Activated CD4-positive, alpha-beta T cell treated with anti-CD3 and anti-CD28 coated beads, Interleukin-10, Interleukin-2, amounts not matched to agents 100 ng/mL and 50 ng/mL, durations not matched to agents 16 hours and 8 hours (primary cell): ENCODE measurements around the gene NAALADL1.
"Not testable (repeated sequence)": the region's sequence is repeated elsewhere in the genome, so short reads cannot be mapped to it uniquely, and the experiment has no call there.

Experiments
- DNase-seq: peaks from one replicate; pipeline ENCODE4 v3.0.0-alpha.2; 2020

NAALADL1 gene

DNA sequence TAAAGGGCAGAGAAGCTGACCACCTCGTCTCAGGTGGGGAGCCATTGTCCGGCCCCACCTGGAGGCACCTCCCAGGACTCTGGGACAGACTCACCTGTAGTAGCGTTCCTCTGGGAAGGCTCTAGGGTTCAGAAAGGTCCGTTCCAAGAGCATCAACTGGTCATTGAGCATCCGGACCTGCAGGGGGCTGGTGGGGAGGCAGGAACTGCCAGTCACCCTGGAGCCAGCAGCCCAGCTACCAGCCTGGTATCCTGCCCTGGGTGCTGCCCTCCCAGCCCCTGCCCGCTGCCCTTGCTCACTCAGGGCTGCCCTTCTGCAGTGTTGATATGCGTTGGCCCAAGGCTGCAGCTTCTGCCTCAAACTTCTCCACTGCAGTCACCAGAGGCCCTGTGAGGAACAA, 12.6 kb downstream of the NAALADL1 start:
- no peak for DNase-seq

DNA sequence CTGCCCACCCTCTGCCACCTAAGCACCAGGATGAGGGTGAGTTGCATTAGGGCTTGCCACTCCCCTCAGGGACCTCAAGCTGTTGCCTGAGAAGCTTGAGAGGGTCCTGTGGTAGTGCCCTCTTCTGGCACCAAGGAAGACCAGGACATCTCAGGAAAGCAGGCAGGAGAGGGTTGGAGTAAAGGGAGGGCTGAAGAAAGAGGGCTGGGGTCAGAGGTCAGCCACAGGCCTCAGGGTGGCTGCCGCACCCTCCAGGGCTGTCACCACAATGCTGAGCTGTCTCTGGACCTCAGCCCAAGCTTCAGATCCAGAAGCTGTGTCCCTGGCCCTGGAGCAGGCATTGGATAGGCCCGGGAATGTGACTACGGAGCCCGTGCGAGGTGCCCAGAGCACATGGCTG, 13.3 kb downstream of the NAALADL1 start:
- no peak for DNase-seq

GRCh38 chr11:65043881-65044501, 14.4 kb downstream of the NAALADL1 start:
- no peak for DNase-seq

- no peak for DNase-seq
Observed at GRCh38 chr11:65042891-65043290, 15.5 kb downstream of the NAALADL1 start.

GRCh38 chr11:65040847-65041622, 17.3 kb downstream of the NAALADL1 start, which contains the start of gene SAC3D1:
SAC3D1 (plus strand) TSS chr11:65041210; CDS start chr11:65041293, 83 bp downstream.
- peak; percentile 96 for DNase-seq

DNA sequence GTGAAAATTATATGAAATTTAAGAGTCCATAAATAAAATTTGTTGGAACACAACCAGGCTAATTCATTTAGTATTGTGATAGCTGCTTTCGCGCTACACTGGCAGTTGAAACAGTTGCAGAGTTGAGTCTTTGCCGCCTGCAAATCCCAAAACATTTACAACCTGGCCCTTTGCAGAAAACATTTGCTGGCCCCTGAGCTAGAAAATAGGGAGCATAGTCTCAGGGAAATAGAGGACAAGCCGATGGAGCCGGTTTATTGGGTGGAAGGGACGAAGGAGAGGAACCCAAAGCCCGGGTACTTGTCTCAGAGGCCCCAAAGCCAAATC, 17.9 kb downstream of the NAALADL1 start:
- DNase-seq: no peak

DNA sequence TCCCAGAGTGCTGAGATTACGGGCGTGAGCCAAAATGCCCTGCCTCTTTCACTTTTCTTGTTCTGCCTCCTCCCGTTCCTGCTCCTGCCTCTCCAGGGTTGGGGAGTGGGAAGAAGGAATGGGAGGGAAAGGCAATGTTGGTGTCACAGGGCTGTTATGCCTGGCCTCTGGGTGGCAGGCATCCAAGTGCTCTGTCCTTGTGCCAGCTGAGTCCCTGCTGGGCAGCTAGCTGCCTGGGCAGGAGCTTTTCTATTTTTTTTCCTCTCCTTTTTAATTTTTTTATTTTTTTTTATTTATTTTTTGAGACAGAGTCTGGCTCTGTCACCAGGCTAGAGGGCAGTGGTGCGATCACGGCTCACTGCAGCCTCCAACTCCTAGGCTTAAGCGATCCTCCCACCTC, 21.4 kb downstream of the NAALADL1 start:
- DNase-seq: no peak

DNA sequence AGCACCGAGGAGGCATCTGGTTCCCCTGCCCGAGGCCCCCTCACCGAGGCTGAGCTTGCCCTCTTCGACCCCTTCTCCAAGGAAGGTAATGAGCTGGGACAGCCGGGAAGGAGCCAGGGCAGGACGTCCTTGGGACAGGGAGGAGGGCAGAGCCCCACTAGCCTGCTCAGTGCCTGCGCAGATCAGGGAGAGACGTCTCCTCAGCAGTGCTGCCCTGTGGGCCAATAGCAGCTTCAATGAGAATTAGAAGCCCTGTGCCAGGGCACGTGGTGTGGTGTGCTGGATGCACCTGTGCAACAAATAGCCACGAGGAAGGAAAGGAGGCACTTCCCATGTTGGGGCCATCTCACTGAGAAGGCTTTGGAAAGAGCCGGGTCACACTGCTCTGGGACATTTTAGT, 22.8 kb downstream of the NAALADL1 start:
- DNase-seq: no peak

DNA sequence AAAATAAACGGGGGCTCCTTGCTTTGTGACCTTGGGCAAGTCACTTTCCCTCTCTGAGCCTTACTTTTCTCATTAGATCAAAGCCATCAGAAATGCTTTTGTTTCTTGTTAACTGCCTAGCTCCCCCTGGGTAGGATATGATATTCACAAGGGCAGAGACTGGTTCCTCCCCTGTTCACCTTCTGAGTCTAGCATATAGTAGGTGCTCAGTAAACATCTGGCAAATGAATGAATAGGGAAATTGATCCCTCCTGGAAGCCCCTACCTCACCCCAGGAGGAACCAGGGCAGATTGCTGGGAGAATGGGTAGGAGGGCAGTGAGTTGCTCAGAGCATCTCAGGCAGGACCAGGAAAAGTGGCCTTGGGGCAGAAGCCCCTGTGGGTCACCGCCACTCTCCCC, 23.9 kb downstream of the NAALADL1 start:
- DNase-seq: no peak

DNA sequence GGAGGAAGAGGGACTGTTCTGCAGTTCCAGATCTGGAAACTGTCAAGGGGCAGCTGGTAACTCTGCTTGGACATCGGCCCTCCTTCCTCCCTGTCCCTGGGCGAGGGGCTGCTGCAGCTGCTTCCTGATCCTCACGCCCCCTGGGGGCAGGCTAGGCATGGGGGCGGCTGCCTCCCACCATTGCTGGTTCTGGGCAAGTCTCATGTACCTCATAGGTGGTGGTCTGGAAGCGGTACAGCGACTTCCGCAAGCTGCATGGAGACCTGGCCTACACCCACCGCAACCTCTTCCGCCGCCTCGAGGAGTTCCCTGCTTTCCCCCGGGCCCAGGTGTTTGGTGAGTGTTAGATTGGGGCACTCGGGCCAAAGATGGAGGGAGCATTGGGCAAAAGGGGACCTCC, 26.1 kb downstream of the NAALADL1 start:
- DNase-seq: no peak

DNA sequence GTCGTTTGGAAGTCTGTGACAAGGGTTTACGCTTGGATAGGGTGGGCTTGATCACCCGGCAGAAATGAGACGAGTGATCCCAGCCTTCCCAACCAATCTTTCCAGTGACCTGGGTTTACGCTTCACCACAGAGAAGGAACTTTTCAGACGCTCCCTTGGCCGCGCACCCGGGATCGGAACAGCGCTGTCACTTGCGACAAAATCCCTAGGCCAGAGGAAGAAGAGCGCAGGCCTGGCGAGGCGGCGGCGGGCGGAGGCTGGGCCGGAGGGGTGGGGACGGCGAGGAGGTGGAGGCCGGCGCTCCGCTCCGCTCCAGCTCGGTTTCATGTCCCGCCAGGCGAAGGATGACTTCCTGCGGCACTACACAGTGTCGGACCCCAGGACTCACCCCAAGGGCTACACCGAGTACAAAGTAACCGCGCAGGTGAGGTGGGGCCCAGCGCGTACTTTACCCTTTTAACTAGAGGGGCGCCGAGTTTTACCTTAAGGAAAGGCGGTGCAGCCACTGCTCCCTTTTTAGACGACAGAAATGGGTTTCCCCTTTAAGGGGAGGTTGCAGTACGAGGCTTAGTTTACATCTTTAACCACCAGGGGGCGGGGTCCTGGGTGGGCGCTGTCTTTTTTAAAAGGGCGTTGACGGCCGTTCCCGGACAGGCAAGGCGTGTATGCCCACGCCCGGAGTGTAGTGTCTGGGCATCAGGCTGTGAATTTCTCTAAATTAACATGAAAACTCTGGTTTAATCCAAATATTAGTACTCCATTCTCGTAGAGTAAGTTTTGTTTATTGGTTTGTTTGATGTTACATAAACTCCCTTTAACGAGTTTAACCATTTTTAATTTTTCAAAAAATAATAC, 30.9 kb downstream of the NAALADL1 start, which contains the start of gene SNX15:
SNX15 (plus strand) TSS at position 227 of the 855 bp plus-strand sequence; CDS start at position 326, 99 bp downstream.
- DNase-seq: peak; percentile 97

GRCh38 chr11:65026810-65027209, 31.5 kb downstream of the NAALADL1 start:
- DNase-seq: no peak

DNA sequence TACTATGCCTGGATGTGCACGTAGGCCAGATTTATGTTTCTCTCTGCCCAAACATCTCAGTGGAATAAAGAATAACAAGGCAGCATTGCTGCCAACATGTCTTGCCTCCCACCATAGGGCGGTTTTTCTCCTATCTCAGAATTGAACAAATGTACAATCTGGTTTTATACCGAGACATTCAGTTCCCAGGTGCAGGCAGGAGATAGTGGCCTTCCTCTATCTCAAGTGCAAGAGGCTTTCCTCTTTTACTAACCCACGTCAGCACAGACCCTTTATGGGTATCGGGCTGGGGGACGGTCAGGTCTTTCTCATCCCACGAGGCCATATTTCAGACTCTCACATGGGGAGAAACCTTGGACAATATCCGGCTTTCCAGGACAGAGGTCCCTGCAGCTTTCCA, 34.9 kb downstream of the NAALADL1 start:
- not testable (repeated sequence) for DNase-seq

- no peak for DNase-seq
Observed at GRCh38 chr11:65021509-65021908, 36.8 kb downstream of the NAALADL1 start.

- no peak for DNase-seq
Observed at GRCh38 chr11:65021003-65021402, 37.4 kb downstream of the NAALADL1 start.

GRCh38 chr11:65019824-65020223, 38.5 kb downstream of the NAALADL1 start:
- no peak for DNase-seq

GRCh38 chr11:65017937-65018336, 40.4 kb downstream of the NAALADL1 start:
- no peak for DNase-seq

DNA sequence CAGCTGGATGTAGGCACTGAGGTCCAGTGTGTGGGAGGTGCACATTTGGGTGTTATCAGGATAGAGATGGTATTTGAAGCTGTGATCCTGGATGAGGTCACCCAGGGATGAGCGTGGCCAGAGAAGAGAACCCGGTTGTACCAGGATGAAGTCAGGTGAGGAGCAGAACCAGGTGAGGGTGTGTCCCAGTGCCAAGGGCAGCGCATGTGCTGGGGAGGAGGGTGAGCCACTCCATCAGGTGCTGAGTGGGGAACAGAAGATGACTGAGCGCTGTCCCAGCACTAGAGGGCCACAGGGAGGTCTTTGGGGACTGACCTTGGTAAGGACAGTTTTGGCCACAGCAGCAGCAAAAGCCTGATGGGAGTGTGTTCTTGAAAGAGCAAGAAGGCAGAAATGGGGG, 41.6 kb downstream of the NAALADL1 start:
- DNase-seq: no peak

GRCh38 chr11:65014726-65015227, 43.6 kb downstream of the NAALADL1 start:
- no peak for DNase-seq

- peak; percentile 93 for DNase-seq
Observed at GRCh38 chr11:65013888-65014725, 44.2 kb downstream of the NAALADL1 start, which contains the start of gene ARL2. ARL2 (plus strand) TSS chr11:65014160; CDS start chr11:65014208, 48 bp downstream.

DNA sequence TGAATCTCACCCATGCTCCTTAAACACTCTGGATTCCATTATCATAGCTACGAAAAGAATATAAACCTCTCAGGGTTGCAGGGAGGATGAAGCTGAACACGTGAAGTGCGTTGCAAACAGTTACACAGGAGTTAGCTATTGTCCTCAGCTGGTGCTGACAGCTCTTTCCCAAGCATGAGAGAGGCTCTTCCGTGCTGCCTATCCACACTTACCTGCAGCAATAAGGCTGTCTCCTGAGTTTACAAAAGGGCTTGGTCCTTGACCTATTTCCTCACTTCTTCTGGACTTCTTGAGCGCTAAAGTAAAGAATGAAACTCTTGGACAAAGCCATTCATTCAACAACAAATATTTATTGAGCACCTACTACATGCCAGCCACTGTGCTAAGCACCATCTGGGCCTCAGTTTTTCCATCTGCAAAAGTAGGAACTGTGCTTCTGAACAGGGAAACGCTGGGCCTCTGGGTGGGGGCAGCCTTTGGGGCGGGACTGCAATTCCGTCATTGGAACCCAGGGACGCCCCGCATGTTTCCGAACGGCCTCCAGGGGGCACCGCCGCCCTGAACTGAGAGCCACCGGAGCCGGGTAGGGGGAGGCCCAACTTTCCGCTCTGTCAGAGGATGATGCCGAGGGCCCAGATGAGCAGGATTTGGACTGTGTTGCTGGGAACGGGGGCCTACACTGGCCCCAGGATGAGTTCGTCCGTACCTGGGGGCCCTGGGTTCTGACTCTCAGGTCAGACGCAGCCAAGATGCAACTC, 45.0 kb downstream of the NAALADL1 start:
- peak; percentile 93 for DNase-seq
